Frontal cortex (tissue), 4 donors: ENCODE results near the gene PTPRD. TPM values are rescaled to one million over a fixed set of nuclear protein-coding genes. Genes with fewer than 3 reads are reported as not detected.
A peak's percentile ranks its signal among the peaks of the same experiment; 100 is the strongest.

Experiments used
- DNase-seq, 2 donors: peaks; one replicate each; pipeline ENCODE4 v3.0.0; 2012; ENCODE audit warnings: low spot score in 2 of 2
- FAIRE-seq: peaks from 2 replicates; lab custom pipeline; 2012; peaks lifted over from hg19 to GRCh38; lab: Jason Lieb, UNC
- total RNA-seq: library from RNA; depleted of rRNA; stranded (reverse); fragments of >200 nt; gene quantifications from one replicate; pipeline ENCODE4 v1.2.3, GENCODE V29; 2014
- donor health status: control.
- donor health status: control.
- donor health status: control.

PTPRD gene
- total RNA-seq, 1 donor from 2014 or later: 191 TPM

- DNase-seq (no peak), FAIRE-seq (no peak)
Measured at GRCh38 chr9:8390571-8390970, 2222.2 kb downstream of the PTPRD start.

- no peak for DNase-seq
- FAIRE-seq: no peak
Measured at GRCh38 chr9:8389531-8389930, 2223.3 kb downstream of the PTPRD start.

- no peak for FAIRE-seq
- DNase-seq: no peak
Measured at GRCh38 chr9:8388132-8388531, 2224.7 kb downstream of the PTPRD start.

GRCh38 chr9:8384091-8384490, 2228.7 kb downstream of the PTPRD start:
- DNase-seq (no peak), FAIRE-seq (no peak)

- FAIRE-seq (no peak), DNase-seq (no peak)
Measured at GRCh38 chr9:8382777-8383527, 2229.8 kb downstream of the PTPRD start.

- DNase-seq (no peak), FAIRE-seq (no peak)
Measured at GRCh38 chr9:8382266-8382665, 2230.5 kb downstream of the PTPRD start.

GRCh38 chr9:8381601-8382000, 2231.2 kb downstream of the PTPRD start:
- FAIRE-seq: no peak
- DNase-seq: no peak

- FAIRE-seq: no peak
Measured at GRCh38 chr9:8374471-8374870, 2238.3 kb downstream of the PTPRD start.

GRCh38 chr9:8371686-8372085, 2241.1 kb downstream of the PTPRD start:
- no peak for FAIRE-seq
- DNase-seq: no peak

More at GRCh38 chr9:8374471-8374870, 2238.3 kb downstream of the PTPRD start:
- DNase-seq: no peak

- FAIRE-seq: no peak
- no peak for DNase-seq
Measured at GRCh38 chr9:8366161-8366926, 2246.5 kb downstream of the PTPRD start.

GRCh38 chr9:8365466-8366160, 2247.2 kb downstream of the PTPRD start:
- FAIRE-seq (no peak), DNase-seq (no peak)

- FAIRE-seq (no peak), DNase-seq (no peak)
Measured at GRCh38 chr9:8365029-8365428, 2247.8 kb downstream of the PTPRD start.

GRCh38 chr9:8364026-8364752, 2248.6 kb downstream of the PTPRD start:
- DNase-seq: peak in 1 of 2 donors; percentile 1
- FAIRE-seq: peak; percentile 78

GRCh38 chr9:8362250-8362649, 2250.6 kb downstream of the PTPRD start:
- DNase-seq: no peak
- FAIRE-seq: no peak

- FAIRE-seq: no peak
- DNase-seq: no peak
Measured at GRCh38 chr9:8361364-8361763, 2251.4 kb downstream of the PTPRD start.

- FAIRE-seq (no peak), DNase-seq (no peak)
Measured at GRCh38 chr9:8356406-8356805, 2256.4 kb downstream of the PTPRD start.

GRCh38 chr9:8351436-8351835, 2261.4 kb downstream of the PTPRD start:
- DNase-seq (no peak), FAIRE-seq (no peak)

GRCh38 chr9:8349901-8350300, 2262.9 kb downstream of the PTPRD start:
- DNase-seq (no peak), FAIRE-seq (no peak)

GRCh38 chr9:8349376-8349775, 2263.4 kb downstream of the PTPRD start:
- FAIRE-seq (no peak), DNase-seq (no peak)

GRCh38 chr9:8348756-8349155, 2264.0 kb downstream of the PTPRD start:
- FAIRE-seq: peak; percentile 24
- no peak for DNase-seq
